GM04504 (cell line): Measurements from ENCODE around the gene MAGI2.
"Not testable (repeated sequence)": the region's sequence is repeated elsewhere in the genome, so short reads cannot be mapped to it uniquely, and the experiment has no call there.

ENCODE experiments used
- DNase-seq: peaks from one replicate; pipeline ENCODE4 v3.0.0-alpha.2; 2012; ENCODE audit warnings: low read depth

The MAGI2 gene

DNA sequence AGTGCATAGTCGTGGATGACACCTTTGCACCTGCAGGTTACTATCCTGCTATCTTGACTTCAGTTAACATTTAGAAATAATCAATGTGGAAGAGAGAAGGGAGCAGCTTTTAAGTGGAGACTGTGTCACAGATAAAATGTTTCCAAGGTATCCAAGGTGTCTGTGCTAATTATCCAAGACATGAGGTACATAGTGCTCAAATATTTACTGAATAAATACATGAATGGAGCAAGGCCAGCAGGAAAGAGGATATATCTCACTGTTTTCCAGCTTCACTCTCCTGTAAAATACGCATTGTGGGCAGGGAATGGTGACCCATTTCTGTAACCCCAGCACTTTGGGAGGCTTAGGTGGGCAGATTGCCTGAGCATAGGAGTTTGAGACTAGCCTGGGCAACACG is 1102.5 kb downstream of the MAGI2 start:
- DNase-seq: no peak

DNA sequence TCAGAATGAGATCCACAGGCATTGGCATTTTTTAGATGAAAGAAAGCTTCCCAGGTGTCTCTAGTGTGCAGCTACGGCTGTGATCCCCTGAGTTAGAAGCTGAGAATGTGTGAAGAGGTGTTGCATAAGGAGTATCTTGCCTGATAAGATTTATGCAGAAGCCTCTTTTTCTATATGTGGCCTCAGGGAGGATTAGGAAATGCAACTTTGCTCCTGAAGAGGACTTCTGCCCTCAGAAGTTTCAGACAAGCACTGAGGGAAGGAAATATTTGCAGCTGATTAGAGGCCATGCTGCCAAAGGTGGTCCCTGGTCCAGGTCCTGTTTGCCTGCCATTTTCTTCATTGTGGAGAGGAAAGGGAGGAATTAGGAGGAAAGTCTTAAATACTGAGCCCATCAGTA is 1103.1 kb downstream of the MAGI2 start:
- no peak for DNase-seq

DNA sequence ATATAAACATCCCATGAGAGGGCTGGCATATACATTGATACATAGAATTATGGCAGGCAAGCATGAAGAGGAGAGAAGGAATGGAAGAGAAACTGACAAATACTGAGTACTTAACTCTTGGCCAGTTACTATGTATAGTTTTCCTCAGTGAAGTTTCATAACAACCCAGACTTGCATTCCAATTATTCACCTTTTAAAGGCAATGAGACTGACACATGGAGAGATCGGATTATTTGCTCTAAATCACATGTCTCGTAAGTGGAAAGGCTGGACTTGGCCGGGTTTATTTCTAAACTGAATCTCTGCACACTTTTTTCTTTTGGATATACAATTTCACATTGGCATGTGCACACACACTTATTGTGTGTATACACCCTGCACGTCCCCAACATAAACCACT is 1106.6 kb downstream of the MAGI2 start:
- no peak for DNase-seq

DNA sequence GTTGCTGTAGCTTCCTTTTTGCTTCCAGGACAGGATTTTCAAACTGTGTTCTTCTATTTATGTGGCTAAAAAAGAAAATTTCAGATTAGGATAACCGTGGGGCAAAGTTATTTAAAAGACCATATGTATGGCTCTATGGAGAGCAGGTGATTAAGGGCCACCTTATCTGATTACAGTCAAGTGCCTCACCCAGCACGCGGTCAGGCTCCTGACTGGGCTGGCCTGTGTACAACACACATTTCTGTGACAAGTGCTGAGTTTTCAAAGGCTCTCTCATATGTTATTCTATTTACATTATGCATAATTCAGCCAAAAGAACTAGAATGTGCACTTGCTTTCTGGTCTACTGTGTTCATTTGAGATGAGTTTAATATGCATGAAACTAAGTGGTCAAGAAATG is 1107.5 kb downstream of the MAGI2 start:
- DNase-seq: no peak

DNA sequence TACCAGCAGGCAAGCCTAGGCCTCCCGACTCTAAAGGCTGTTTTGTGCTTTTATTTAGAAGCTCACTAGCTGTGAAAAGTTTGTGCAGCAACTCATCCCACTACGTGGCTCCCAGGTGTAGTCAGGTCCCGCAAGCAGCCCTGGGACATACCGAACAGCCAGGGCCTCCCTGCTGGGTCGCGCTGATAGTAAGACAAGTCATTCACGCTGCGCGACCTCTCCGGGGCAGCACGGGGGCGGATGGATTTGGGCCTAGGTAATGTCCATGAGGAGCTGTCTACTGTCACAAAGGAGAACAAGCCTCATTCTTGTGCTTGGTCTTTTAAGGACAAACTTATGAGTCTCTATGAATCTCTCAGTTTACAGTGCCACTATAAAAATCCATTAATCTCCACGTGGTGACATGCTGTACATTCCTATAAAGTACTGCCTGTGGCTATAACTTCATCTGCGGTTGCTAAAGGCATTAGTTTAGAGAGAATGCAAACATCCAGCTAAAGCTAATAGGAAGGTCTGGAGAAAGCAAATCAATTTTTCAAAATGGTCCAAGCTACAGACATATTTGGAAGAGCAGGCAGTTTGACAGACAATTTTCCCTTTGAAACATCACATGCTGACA is 1108.1 kb downstream of the MAGI2 start:
- DNase-seq: no peak

DNA sequence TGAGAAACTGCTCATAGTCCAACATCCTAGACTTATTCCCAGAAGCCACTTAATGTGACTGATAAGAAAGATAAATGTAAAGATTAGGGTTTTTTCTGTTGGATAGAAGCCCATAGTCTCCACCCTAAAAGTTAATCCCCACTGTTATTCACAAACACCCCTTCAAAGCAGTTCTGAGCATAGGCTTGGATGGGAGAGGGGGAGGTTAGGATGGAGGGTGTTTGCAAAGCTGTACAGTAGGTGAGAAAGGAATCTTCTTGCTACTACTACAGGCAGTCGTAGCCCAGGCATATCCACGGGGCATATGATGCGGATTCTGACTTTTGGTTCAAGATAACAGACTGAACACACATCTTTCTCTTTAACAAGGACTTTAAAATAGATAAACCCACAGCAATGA is 1119.0 kb downstream of the MAGI2 start:
- DNase-seq: no peak

DNA sequence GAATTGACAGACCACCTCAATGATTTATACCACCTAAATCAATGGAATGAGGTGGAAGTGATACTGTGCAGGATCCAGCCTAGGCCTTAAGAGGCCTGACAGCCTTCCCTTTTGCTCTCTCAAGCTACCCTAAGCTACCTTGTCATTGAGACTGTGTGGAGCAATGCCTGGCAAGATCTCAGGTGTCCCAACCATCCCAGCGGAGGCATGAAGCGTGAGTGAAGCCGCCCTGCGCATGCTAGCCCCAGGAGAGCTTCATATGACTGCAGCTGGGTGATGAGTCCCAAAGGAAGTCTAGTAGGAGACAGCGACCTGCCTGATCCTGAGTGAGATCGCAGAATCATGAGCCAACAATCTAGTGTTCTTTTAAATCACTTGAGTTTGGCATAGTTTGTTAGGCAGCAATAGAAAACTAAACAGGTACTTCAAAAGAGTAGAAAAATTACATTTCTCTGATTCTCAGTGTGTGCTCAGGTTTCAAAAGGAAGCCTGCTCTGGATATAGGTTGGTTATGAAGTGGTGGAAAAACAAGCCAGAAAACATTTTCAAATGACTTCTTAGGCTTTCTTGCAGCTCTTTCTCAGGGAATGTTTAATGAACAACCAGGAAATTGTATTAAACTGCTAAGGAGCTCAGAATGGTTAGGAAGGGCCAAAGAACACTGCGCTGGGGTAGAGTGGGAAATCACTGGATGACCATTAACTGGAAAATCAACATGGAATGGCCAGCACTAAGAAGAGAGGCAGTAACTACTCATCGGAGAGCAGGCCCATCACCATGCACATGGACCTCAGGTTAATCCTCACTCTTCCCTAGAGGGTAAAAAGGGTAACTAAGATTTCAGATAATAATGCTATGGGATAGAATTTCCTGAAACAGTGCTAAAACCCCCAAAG is 1119.7 kb downstream of the MAGI2 start:
- no peak for DNase-seq

DNA sequence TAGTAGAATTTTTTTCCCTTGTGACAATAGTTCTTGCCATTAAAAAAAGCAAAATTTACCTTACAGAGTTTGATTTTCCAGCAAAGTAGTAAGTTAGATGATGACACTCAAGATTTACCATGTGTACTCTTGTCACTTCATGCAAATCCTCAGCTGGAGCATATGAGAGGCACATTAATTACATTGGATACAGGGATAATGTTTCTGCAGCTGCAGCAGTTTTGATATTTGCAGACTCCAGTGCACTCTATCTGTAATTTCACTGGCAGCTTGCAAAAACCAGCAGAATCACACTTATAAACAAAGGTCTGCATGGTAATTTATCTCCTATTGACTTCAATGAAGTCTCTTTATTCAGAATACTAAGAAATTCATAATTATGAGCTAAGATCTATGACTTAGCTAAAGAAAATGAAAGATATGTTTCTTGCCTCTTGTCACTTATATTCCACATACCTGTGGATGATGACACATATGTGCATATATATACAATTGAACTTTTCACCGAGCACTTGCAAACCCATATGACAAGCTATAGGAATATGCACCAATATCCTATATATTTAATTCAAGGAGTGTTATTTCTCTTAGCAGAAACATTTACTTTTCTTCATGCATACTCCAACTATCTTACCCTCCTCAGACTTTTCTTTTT is 1124.3 kb downstream of the MAGI2 start:
- DNase-seq: no peak

DNA sequence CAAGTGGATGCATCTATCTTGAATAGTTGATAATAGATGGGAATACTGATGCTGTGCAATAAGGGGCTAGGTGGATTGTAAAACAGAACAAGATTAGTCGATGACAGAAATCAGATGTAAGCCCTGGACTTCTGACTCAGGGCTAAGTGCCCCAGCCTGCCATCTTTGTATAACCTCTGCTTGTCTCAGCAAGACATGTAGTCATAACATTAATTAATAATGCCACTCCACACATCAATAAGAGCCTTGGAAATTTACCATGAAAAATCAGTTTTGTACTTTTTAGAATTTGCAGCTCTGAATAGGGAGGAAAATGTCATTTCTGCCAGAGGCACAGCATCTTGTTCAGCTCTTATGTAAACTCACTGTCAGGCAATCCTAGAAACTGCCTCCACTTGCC is 1125.7 kb downstream of the MAGI2 start:
- no peak for DNase-seq

DNA sequence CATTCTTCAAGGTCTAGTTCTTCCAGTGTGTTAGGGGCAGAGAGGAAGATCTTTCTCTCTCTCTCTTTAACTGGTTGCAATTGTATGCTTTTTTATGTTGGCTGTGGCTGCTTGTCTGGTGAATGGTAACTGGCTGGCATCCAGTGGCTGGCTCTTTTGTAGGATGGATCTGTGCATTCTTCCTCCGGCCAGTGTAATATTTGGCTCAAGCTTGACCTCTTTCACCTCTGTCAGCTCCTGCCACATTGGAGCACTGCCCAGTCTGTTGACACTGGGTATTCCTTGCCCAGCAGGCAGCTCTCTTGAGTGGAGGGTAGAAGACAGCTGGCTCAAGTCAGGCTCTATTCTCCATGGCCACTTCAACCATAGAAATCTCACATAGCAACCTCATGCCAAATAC is 1126.6 kb downstream of the MAGI2 start:
- no peak for DNase-seq

DNA sequence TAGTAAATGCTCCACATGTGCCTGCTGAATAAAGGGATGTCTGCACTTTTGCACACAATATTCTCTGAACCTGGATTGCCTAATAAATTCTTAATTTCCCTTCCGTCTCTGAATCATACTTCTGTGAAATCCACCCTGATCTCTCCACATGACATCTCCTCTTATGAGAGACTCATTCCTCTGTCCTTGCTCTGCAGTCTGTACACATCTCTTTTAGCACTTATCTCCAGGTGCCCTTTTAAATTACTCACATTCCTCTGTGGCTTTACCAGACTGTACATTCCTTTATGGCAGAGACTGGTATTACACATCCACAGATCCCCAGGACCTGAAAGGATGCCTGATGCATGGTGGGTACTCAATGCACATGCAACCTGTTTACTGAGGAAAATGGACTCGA is 1127.3 kb downstream of the MAGI2 start:
- DNase-seq: peak; percentile 31

DNA sequence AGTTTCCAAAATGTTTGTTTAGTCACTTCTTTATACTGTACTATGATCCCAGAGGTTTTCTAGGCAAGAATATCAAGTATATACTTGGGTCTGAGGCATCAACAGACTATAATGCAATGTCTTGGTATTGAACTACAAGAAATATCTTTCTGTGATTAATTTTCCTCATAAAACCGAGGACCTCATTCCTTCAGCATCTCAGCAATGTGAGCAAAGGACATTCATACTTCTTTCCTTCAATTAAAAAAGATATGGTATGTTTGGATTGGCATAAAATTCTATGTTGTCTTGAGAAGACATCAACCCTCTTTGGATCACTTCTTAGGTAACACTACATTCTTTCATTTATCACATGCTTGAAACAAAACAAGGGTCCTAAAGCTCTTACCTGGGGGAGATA is 1130.3 kb downstream of the MAGI2 start:
- DNase-seq: no peak

DNA sequence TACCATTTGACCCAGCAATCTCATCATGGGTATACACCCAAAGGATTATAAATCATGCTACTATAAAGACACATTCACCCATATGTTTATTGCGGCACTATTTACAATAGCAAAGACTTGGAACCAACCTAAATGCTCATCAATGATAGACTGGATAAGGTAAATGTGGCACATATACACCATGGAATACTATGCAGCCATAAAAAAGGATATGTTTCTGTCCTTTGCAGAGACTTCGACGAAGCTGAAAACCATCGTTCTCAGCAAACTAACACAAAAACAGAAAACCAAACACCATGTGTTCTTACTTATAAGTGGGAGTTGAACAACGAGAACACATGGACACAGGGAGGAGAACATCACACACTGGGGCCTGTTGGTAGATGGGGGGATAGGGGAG is 1131.2 kb downstream of the MAGI2 start:
- not testable (repeated sequence) for DNase-seq

DNA sequence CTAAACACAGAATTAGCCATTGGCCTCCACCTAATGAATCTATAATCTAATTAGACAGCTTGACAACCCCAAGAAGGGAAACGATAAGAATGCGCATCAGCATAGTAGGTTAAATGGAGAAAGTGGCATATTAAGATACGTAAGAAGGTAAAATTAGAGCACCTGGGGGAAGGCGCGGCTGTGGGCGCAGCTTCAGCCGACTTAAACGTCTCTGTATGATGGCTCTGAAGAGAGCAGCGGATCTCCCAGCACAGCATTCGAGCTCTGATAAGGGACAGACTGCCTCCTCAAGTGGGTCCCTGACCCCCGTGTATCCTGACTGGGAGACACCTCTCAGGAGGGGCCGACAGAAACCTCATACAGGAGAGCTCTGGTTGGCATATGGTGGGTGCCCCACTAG is 1136.1 kb downstream of the MAGI2 start:
- DNase-seq: no peak

DNA sequence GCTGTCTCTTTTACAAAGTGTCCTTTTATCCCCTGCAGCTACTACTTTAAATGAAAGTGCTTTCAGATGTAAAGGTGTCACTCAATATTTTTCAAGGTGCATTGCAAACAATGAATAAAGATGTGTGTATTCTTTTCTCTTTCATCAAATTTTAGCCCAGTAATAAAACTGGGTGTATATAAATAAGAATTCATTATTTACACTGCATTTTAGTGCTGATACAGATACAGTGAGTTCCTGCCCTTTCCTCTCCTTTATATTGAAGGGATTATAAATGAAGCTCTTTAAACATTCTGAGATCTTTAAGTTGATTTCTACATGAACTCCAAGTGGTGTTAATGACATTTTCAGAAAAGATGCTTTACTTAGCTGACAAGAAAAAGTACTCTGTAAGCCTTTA is 1137.4 kb downstream of the MAGI2 start:
- DNase-seq: no peak

DNA sequence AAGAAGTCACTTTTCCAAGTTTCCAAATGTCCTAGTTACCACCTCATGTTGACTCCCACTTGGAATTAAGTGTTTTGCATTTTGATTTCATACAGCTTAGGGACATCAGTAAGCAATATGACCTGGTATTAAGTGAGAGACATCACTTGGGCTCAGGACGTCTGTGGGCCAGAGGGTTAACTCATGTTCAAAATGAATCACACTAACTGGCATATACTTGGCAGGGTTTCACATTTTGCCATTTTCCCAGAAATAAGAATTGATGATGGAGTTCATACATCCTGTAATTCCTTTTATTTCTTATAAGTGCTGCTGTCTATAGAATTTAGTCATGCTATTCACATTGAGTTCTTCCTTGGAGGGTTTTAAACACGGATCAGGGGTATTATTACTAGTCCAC is 1138.3 kb downstream of the MAGI2 start:
- DNase-seq: no peak

DNA sequence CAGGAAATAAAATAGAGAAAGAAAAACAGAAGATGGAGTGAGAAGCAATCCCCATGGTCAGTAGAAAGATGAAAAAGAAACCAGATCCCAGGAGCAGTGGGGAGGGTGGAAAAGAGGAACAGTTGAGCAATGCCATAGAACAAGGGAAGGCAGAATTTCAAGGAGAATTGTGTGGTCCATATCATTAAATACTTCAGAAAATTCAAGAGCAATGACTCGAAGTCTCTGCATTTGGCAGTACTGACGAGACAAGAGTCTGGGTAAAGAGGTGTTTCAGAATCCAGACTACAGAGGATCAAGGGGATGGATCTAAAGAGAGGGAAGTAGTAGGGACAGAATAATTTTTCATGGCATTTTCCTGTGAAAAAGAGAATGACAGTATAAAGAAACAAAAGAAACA is 1142.3 kb downstream of the MAGI2 start:
- no peak for DNase-seq

DNA sequence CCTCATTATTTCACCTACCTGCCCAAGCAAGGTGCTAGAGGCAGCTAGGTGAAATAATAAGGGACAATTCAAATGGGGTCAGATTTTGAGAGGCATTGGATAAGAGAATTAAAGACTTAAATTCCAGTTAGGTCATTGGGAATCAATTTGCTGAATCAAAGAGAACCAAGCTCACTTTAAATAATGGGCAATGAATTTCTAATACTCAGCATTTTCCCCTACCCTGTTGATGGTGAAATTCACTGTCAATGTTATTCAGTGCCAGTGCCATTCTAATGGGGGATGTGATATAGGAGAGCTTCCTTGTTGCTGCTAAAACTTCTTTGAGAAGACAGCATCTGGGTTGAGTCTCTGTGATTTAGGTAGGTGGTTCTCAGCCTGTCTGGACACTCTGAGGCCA is 1145.6 kb downstream of the MAGI2 start:
- no peak for DNase-seq

DNA sequence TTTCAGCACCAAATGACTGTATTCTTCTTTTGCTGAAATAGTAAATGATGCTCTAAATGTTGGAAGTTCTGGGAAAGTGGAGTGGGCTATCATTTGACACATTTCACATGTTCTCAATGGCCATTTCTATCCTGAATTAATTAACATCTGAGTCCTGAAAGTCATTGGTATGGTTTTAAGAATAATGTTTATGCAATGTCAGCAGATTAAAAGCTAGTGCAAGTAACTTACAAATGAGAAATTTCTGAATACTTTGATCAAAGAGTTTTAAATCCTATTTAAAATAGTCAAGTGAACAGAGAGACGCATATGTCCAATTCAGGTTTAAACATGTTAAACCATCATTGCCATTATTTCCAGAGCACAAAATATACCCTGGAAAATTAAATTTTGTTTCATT is 1146.8 kb downstream of the MAGI2 start:
- DNase-seq: no peak

DNA sequence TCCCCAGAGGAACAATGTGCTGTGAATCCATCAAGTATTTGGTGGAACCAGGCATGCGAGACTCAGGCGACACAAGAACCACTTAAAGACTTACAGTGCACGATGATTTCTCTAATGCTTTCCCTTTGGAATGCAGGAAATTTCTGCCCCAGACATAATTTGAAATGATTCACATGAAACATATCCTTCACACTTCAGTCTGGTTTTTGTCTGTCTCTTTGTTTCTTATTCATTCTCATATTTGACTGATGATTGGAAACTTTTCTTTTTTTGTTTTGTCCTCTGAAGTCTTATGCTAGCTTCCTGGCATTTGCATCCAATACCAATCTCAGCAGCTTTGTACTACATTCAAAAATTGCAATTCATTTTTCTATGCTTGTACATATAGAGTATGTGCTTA is 1152.1 kb downstream of the MAGI2 start:
- peak; percentile 46 for DNase-seq

DNA sequence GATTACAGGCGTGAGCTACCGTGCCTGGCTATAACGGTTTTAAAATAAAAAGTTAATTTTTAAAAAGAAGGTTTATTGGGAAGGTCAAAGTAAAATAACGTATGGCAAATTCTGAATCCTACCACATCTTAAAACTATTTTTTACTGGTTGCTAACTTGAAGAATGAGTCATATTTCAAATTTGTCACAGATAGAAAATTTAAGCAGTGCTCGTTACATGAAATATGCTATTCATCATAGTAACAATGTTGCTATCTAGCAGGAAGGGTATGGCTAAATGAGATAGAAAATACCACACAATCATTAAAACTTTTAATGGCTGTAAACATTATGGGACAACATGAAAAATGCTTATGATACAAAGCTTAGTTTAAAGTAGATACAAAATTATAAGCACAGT is 1154.4 kb downstream of the MAGI2 start:
- DNase-seq: no peak

DNA sequence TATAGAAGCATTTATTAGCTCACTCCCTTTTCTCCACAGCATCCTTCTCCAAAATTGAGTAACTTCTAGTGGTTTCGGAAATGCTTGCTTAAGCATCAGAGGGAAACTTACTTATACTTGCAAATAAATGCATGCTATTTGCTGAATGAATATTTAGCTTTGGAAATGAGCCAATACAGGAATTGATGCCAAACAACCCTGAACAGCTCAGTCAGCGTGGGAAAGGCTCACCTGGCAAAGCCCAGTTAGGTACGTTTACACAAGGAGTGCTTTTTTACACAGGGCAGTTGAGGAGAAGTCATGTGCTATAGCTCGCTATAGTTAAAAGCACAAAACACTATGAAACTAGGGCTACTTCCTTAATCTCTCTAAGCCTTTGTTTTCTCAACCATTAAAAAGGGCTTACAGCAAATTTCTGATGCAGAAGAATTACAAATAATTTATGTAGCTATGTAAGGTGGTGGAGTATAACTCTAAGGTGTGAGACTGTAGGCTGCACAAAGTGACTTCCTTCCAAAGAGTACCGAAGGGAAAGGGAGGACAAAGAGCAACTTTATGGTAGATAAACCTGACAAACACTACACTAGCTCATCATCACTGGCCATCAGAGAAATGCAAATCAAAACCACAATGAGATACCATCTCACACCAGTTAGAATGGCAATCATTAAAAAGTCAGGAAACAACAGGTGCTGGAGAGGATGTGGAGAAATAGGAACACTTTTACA is 1156.7 kb downstream of the MAGI2 start:
- no peak for DNase-seq
